GM21576 (cell line): ENCODE data around the gene FNIP2.
"Not testable (repeated sequence)": the region's sequence is repeated elsewhere in the genome, so short reads cannot be mapped to it uniquely, and the experiment has no call there.

ENCODE experiments used
- ATAC-seq: cut with Tn5 transposase; IDR thresholded peaks from one replicate; pipeline ENCODE4 v1.9.1; 2021; ENCODE audit warnings: mild to moderate bottlenecking, moderate library complexity; ENCODE audit not compliant: unreplicated experiment

The FNIP2 gene

GRCh38 chr4:158903079-158903456 lies 134.2 kb downstream of the FNIP2 start:
- ATAC-seq = no peak

GRCh38 chr4:158903472-158904043 lies 134.7 kb downstream of the FNIP2 start:
- no peak for ATAC-seq

GRCh38 chr4:158904815-158905214 lies 136.0 kb downstream of the FNIP2 start:
- no peak for ATAC-seq

GRCh38 chr4:158906073-158906472 lies 137.2 kb downstream of the FNIP2 start:
- peak; percentile 90 for ATAC-seq

- ATAC-seq = no peak
These were observed 143.6 kb downstream of the FNIP2 start for GRCh38 chr4:158912390-158912789.

- no peak for ATAC-seq
These were observed 144.0 kb downstream of the FNIP2 start for GRCh38 chr4:158912806-158913205.

GRCh38 chr4:158913766-158914165 lies 144.9 kb downstream of the FNIP2 start:
- ATAC-seq = no peak

GRCh38 chr4:158914218-158914617 lies 145.4 kb downstream of the FNIP2 start:
- no peak for ATAC-seq

GRCh38 chr4:158915683-158916241 lies 146.9 kb downstream of the FNIP2 start:
- no peak for ATAC-seq

GRCh38 chr4:158920452-158920996 lies 151.7 kb downstream of the FNIP2 start:
- ATAC-seq = not testable (repeated sequence)

GRCh38 chr4:158927774-158928173 lies 158.9 kb downstream of the FNIP2 start:
- not testable (repeated sequence) for ATAC-seq

GRCh38 chr4:158929939-158930638 lies 161.3 kb downstream of the FNIP2 start:
- ATAC-seq = no peak

GRCh38 chr4:158930639-158930972 lies 161.8 kb downstream of the FNIP2 start:
- no peak for ATAC-seq

- ATAC-seq = no peak
These were observed 164.4 kb downstream of the FNIP2 start for GRCh38 chr4:158933236-158933635.

GRCh38 chr4:158934996-158935669 lies 166.3 kb downstream of the FNIP2 start:
- ATAC-seq = no peak

GRCh38 chr4:158936238-158936637 lies 167.4 kb downstream of the FNIP2 start:
- no peak for ATAC-seq

- ATAC-seq = no peak
These were observed 169.6 kb downstream of the FNIP2 start for GRCh38 chr4:158938220-158939044.

GRCh38 chr4:158940271-158940670 lies 171.4 kb downstream of the FNIP2 start:
- ATAC-seq = no peak

- no peak for ATAC-seq
These were observed 172.5 kb downstream of the FNIP2 start for GRCh38 chr4:158941321-158941720.

- no peak for ATAC-seq
These were observed 173.1 kb downstream of the FNIP2 start for GRCh38 chr4:158941895-158942294.
